ENCODE results near the gene ACTL6A.

DNA sequence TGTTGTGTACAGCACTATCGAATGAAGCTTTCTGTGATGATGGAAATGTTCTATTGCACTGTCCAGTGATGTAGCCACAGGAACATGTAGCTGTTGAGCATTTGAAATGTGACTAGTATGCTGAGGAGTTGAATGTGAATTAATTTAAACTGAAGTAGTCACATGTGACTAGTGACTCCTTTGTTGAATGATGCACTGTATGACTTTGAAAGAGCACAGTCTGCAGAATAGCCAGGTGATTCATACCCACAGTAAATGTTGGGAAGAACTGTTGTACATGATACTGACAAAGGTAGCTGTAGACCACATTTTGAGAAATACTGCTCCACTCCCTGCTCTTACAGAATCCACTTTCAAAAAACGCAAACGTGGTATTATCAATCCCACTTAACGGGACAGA is 34.0 kb upstream of the ACTL6A start:
- no peak for TF ChIP-seq POLR2A (IDR thresholded peaks at IDR 0.05)
- TF ChIP-seq, protein P1, sequence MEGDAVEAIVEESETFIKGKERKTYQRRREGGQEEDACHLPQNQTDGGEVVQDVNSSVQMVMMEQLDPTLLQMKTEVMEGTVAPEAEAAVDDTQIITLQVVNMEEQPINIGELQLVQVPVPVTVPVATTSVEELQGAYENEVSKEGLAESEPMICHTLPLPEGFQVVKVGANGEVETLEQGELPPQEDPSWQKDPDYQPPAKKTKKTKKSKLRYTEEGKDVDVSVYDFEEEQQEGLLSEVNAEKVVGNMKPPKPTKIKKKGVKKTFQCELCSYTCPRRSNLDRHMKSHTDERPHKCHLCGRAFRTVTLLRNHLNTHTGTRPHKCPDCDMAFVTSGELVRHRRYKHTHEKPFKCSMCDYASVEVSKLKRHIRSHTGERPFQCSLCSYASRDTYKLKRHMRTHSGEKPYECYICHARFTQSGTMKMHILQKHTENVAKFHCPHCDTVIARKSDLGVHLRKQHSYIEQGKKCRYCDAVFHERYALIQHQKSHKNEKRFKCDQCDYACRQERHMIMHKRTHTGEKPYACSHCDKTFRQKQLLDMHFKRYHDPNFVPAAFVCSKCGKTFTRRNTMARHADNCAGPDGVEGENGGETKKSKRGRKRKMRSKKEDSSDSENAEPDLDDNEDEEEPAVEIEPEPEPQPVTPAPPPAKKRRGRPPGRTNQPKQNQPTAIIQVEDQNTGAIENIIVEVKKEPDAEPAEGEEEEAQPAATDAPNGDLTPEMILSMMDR (IDR thresholded peaks at IDR 0.05), result no peak

Data from heart left ventricle (tissue), 13 donors.